Tibial nerve (tissue), 3 donors: ENCODE data around the gene ATP11C.
"Not testable (repeated sequence)": the region's sequence is repeated elsewhere in the genome, so short reads cannot be mapped to it uniquely, and the experiment has no call there.

Experiments
- CTCF ChIP-seq, 5 experiments: fragments of 200-600 bp in 3 of 5; fragments of 450-650 bp in 2 of 5; sonication (generic) in 3 of 5; IDR thresholded peaks; one replicate each; pipeline ENCODE4 v1.5.1; 2016 to 2019; ENCODE audit warnings: antibody characterized with exemption in 5 of 5, mild to moderate bottlenecking in 3 of 5, moderate library complexity in 2 of 5
- POLR2A ChIP-seq, 2 donors: fragments of 450-650 bp; IDR thresholded peaks; one replicate each; pipeline ENCODE4 v1.6.1; 2017; ENCODE audit warnings: antibody characterized with exemption in 2 of 2, mild to moderate bottlenecking in 2 of 2, moderate library complexity in 2 of 2

- TF ChIP-seq CTCF, POLR2A (IDR thresholded peaks at IDR 0.05): not testable (repeated sequence)
Measured at GRCh38 chrX:139966159-139966558, 33.3 kb upstream of the ATP11C start.
